HG03045 (cell line): Measurements from ENCODE around the gene DNAH11.

Experiments
- ATAC-seq: cut with Tn5 transposase; IDR thresholded peaks from one replicate; pipeline ENCODE4 v1.9.1; 2021; ENCODE audit warnings: mild to moderate bottlenecking, moderate library complexity; ENCODE audit not compliant: unreplicated experiment

Gene DNAH11

GRCh38 chr7:21948887-21949540 is 406.2 kb downstream of the DNAH11 start:
- no peak for ATAC-seq
